ENCODE data around the gene HLA-DMB. TPM values are rescaled to one million over a fixed set of nuclear protein-coding genes. Genes with fewer than 3 reads are reported as not detected.
"Not testable (repeated sequence)": the region's sequence is repeated elsewhere in the genome, so short reads cannot be mapped to it uniquely, and the experiment has no call there.

HLA-DMB gene
- total and polyA plus RNA-seq, 5 experiments from 2014 or later = 10.8 to 23.5 (median 22.5) TPM

- H3K36me3 Mint-ChIP-seq = no peaks in the 10 kb centered on the region
- H3K27me3 Mint-ChIP-seq = no peaks in the 10 kb centered on the region
Measured at GRCh38 chr6:32945953-32946352, 5.1 kb upstream of the HLA-DMB start.

GRCh38 chr6:32945108-32945760 lies 4.4 kb upstream of the HLA-DMB start:
- H3K27me3 Mint-ChIP-seq = no peaks in the 10 kb centered on the region
- H3K27ac Mint-ChIP-seq = peak overlapping the region; percentile 85 to 99 (median 96)
- peaks cover 47 to 95% (median 72%) of the 10 kb centered on the region in 4 donors for H3K4me1 Mint-ChIP-seq
- H3K36me3 Mint-ChIP-seq = no peaks in the 10 kb centered on the region
- POLR2A ChIA-PET = interaction anchor here (1.1 to 14.1 kb wide), 8 partner anchors 9 to 107 kb away, joined by 4 to 510 read pairs (median 12); partner anchors contain the start of genes BRD2, HLA-DMA, PSMB9 and TAP1
- peak in 3 of 10 donors; percentile 16 to 76 (median 31) for DNase-seq
- H3K4me3 Mint-ChIP-seq = peak overlapping the region in 9 of 10 donors; percentile 34 to 96 (median 67)
- ATAC-seq = peak in 1 of 2 donors; percentile 36
- no peaks in the 10 kb centered on the region for H3K9me3 Mint-ChIP-seq

More at GRCh38 chr6:32945953-32946352, 5.1 kb upstream of the HLA-DMB start:
- Mint-ChIP-seq H3K27ac (peak overlapping the region in 6 of 10 donors; percentile 28 to 99 (median 94)), H3K4me1 (peaks cover 45 to 95% (median 71%) of the 10 kb centered on the region in 4 donors), H3K9me3 (no peaks in the 10 kb centered on the region), H3K4me3 (peak overlapping the region in 3 of 10 donors; percentile 2 to 84 (median 49))
- ATAC-seq (no peak), DNase-seq (no peak)
- POLR2A ChIA-PET = no interaction called here

GRCh38 chr6:32943864-32944649 lies 3.2 kb upstream of the HLA-DMB start:
- POLR2A ChIA-PET = interaction anchor here (1.0 to 14.1 kb wide), 10 partner anchors 8 to 305 kb away, joined by 4 to 510 read pairs (median 9); partner anchors contain the start of genes BRD2, HLA-DMA, PSMB9 and TAP1
- peak in 6 of 10 donors; percentile 19 to 64 (median 52) for DNase-seq
- H3K4me3 Mint-ChIP-seq = peak overlapping the region; percentile 78 to 96 (median 90)
- no peaks in the 10 kb centered on the region for H3K9me3 Mint-ChIP-seq
- peaks cover 39 to 93% (median 72%) of the 10 kb centered on the region in 4 donors for H3K4me1 Mint-ChIP-seq
- peak overlapping the region; percentile 85 to 99 (median 96) for H3K27ac Mint-ChIP-seq
- no peaks in the 10 kb centered on the region for H3K27me3 Mint-ChIP-seq
- no peaks in the 10 kb centered on the region for H3K36me3 Mint-ChIP-seq
- ATAC-seq = peak; percentile 54 to 62

GRCh38 chr6:32942555-32943123 lies 1.8 kb upstream of the HLA-DMB start:
- peaks cover 43 to 91% (median 73%) of the 10 kb centered on the region in 4 donors for H3K4me1 Mint-ChIP-seq
- H3K27ac Mint-ChIP-seq = peak overlapping the region in 8 of 10 donors; percentile 41 to 99 (median 82)
- not testable (repeated sequence) for H3K27me3 Mint-ChIP-seq, H3K9me3 Mint-ChIP-seq, ATAC-seq, DNase-seq, H3K36me3 Mint-ChIP-seq
- POLR2A ChIA-PET = interaction anchor here (0.6 to 14.1 kb wide), 8 partner anchors 12 to 306 kb away, joined by 3 to 510 read pairs (median 8); partner anchors contain the start of genes BRD2, HLA-DMA, PSMB9 and TAP1
- H3K4me3 Mint-ChIP-seq = peak overlapping the region in 7 of 10 donors; percentile 4 to 84 (median 45)

- DNase-seq (peak; percentile 8 to 65 (median 47)), ATAC-seq (peak; percentile 65 to 76)
- Mint-ChIP-seq H3K36me3 (peaks cover 0 to 17% (median 10%) of the 10 kb centered on the region in 3 donors), H3K4me3 (peak overlapping the region; percentile 84 to 97 (median 94)), H3K9me3 (no peaks in the 10 kb centered on the region), H3K27me3 (no peaks in the 10 kb centered on the region), H3K27ac (peak overlapping the region; percentile 88 to 98 (median 97)), H3K4me1 (peaks cover 43 to 90% (median 65%) of the 10 kb centered on the region in 4 donors)
- POLR2A ChIA-PET = interaction anchor here (0.8 to 14.1 kb wide), 10 partner anchors 9 to 746 kb away, joined by 3 to 510 read pairs (median 8); partner anchors contain the start of genes BRD2, HLA-DMA, PSMB8 and PSMB9
Measured at GRCh38 chr6:32941214-32941768, 463 bp upstream of the HLA-DMB start.

GRCh38 chr6:32938494-32938893 lies 2.3 kb downstream of the HLA-DMB start:
- Mint-ChIP-seq H3K27me3 (no peaks in the 10 kb centered on the region), H3K27ac (peak overlapping the region in 1 of 10 donors; percentile 53), H3K9me3 (no peaks in the 10 kb centered on the region), H3K4me3 (peak overlapping the region in 1 of 10 donors; percentile 52), H3K36me3 (peaks cover 0 to 17% (median 10%) of the 10 kb centered on the region in 3 donors), H3K4me1 (peaks cover 30 to 81% (median 46%) of the 10 kb centered on the region in 4 donors)
- no peak for ATAC-seq
- no peak for DNase-seq
- POLR2A ChIA-PET = interaction anchor here (1.6 to 14.1 kb wide), 2 partner anchors 15 to 38 kb away, joined by 6 to 510 read pairs; partner anchors contain the start of genes BRD2 and HLA-DMA

- peaks cover 25 to 78% (median 34%) of the 10 kb centered on the region in 4 donors for H3K4me1 Mint-ChIP-seq
- peaks cover 0 to 17% (median 10%) of the 10 kb centered on the region in 3 donors for H3K36me3 Mint-ChIP-seq
- DNase-seq (no peak), ATAC-seq (no peak)
- peak overlapping the region in 3 of 10 donors; percentile 1 to 74 (median 7) for H3K27ac Mint-ChIP-seq
- no peaks in the 10 kb centered on the region for H3K27me3 Mint-ChIP-seq
- H3K9me3 Mint-ChIP-seq = no peaks in the 10 kb centered on the region
- H3K4me3 Mint-ChIP-seq = peak overlapping the region in 1 of 10 donors; percentile 33
- POLR2A ChIA-PET = interaction anchor here (14.1 kb wide), 1 partner anchor 39 kb away, joined by 510 read pairs; the partner anchor contains the start of gene BRD2
Measured at GRCh38 chr6:32937230-32937633, 3.6 kb downstream of the HLA-DMB start.

GRCh38 chr6:32936239-32937152 lies 4.3 kb downstream of the HLA-DMB start:
- DNase-seq = no peak
- ATAC-seq = no peak
- H3K36me3 Mint-ChIP-seq = peaks cover 0 to 17% (median 10%) of the 10 kb centered on the region in 3 donors
- no peak overlapping the region for H3K4me3 Mint-ChIP-seq
- no peaks in the 10 kb centered on the region for H3K27me3 Mint-ChIP-seq
- POLR2A ChIA-PET = interaction anchor here (1.4 to 14.1 kb wide), 2 partner anchors 8 to 40 kb away, joined by 4 to 510 read pairs; partner anchors contain the start of gene BRD2
- H3K4me1 Mint-ChIP-seq = peaks cover 21 to 73% (median 27%) of the 10 kb centered on the region in 4 donors
- H3K27ac Mint-ChIP-seq = peak overlapping the region in 2 of 10 donors; percentile 7 to 74
- H3K9me3 Mint-ChIP-seq = no peaks in the 10 kb centered on the region

- no peaks in the 10 kb centered on the region for H3K9me3 Mint-ChIP-seq
- no peak for DNase-seq
- no peak for ATAC-seq
- POLR2A ChIA-PET = interaction anchor here (1.4 to 14.1 kb wide), 2 partner anchors 9 to 41 kb away, joined by 4 to 510 read pairs; partner anchors contain the start of gene BRD2
- H3K4me3 Mint-ChIP-seq = no peak overlapping the region
- H3K4me1 Mint-ChIP-seq = peaks cover 15 to 69% (median 19%) of the 10 kb centered on the region in 4 donors
- no peaks in the 10 kb centered on the region for H3K27me3 Mint-ChIP-seq
- H3K36me3 Mint-ChIP-seq = peaks cover 0 to 17% (median 10%) of the 10 kb centered on the region in 3 donors
- H3K27ac Mint-ChIP-seq = peak overlapping the region in 3 of 10 donors; percentile 21 to 34 (median 31)
Measured at GRCh38 chr6:32935551-32936238, 5.1 kb downstream of the HLA-DMB start.

GRCh38 chr6:32933661-32934085 lies 7.2 kb downstream of the HLA-DMB start:
- Mint-ChIP-seq H3K27ac (peak overlapping the region in 4 of 10 donors; percentile 6 to 63 (median 38)), H3K9me3 (no peaks in the 10 kb centered on the region), H3K27me3 (no peaks in the 10 kb centered on the region), H3K4me1 (peaks cover 5 to 60% (median 9%) of the 10 kb centered on the region in 4 donors), H3K4me3 (no peak overlapping the region), H3K36me3 (peaks cover 0 to 17% (median 10%) of the 10 kb centered on the region in 3 donors)
- ATAC-seq (peak; percentile 53 to 80), DNase-seq (peak; percentile 56 to 88 (median 68))
- POLR2A ChIA-PET = interaction anchor here (1.1 to 14.1 kb wide), 5 partner anchors 11 to 43 kb away, joined by 3 to 510 read pairs (median 15); partner anchors contain the start of genes BRD2 and HLA-DMA

Measured in naive thymus-derived CD8-positive, alpha-beta T cell (primary cell).